Gastroesophageal sphincter (tissue), 4 donors: ENCODE measurements around the gene TLE3. TPM values are rescaled to one million over a fixed set of nuclear protein-coding genes. Genes with fewer than 3 reads are reported as not detected.

Experiments used
- ATAC-seq: fragments of 150-250 bp; one replicate; pipeline ENCODE4 v1.9.1; 2016; ENCODE audit warnings: mild to moderate bottlenecking, moderate library complexity
- H3K27ac ChIP-seq, 4 donors: fragments of 200-600 bp; sonication (generic) in 3 of 4; 1 replicate in 3 of 4; 2 replicates in 1 of 4; pipeline ENCODE4 v1.5.1; 2016 to 2019
- H3K27me3 ChIP-seq: fragments of 200-600 bp; sonication (generic); one replicate; pipeline ENCODE4 v1.5.1; 2019
- H3K36me3 ChIP-seq, 2 donors: fragments of 200-600 bp; sonication (generic); one replicate each; pipeline ENCODE4 v1.5.1; 2019; ENCODE audit warnings: control low read depth in 1 of 2
- H3K4me1 ChIP-seq, 3 donors: fragments of 200-600 bp; sonication (generic); 1 replicate in 2 of 3; 2 replicates in 1 of 3; pipeline ENCODE4 v1.5.1; 2016 to 2019; ENCODE audit warnings: control low read depth in 2 of 3
- H3K4me3 ChIP-seq, 2 donors: fragments of 200-600 bp; sonication (generic); one replicate each; pipeline ENCODE4 v1.5.1; 2019; ENCODE audit warnings: mild to moderate bottlenecking in 1 of 2, moderate library complexity in 1 of 2
- H3K9me3 ChIP-seq, 3 donors: fragments of 200-600 bp; sonication (generic); one replicate each; pipeline ENCODE4 v1.5.1; 2017 to 2019; ENCODE audit warnings: control low read depth in 2 of 3
- CTCF ChIP-seq, 4 experiments: fragments of 200-600 bp in 2 of 4; fragments of 450-650 bp in 2 of 4; sonication (generic) in 1 of 4; IDR thresholded peaks; one replicate each; pipeline ENCODE4 v1.5.1; 2017 to 2019; ENCODE audit warnings: antibody characterized with exemption in 4 of 4, mild to moderate bottlenecking in 2 of 4, moderate library complexity in 2 of 4
- EP300 ChIP-seq: sonication (generic); formaldehyde crosslinking; IDR thresholded peaks from one replicate; pipeline ENCODE4 v1.6.1; 2017; ENCODE audit warnings: antibody characterized with exemption, mild to moderate bottlenecking
- POLR2A ChIP-seq, 2 donors: fragments of 450-650 bp; IDR thresholded peaks; one replicate each; pipeline ENCODE4 v1.6.1; 2017; ENCODE audit warnings: antibody characterized with exemption in 2 of 2, mild to moderate bottlenecking in 2 of 2, moderate library complexity in 1 of 2
- POLR2AphosphoS5 ChIP-seq: sonication (generic); formaldehyde crosslinking; IDR thresholded peaks from one replicate; pipeline ENCODE4 v1.6.1; 2017; ENCODE audit warnings: antibody characterized with exemption
- WGBS, 2 donors: methylation state at CpG; one replicate each; pipeline ENCODE4 v1.1.5; 2018; ENCODE audit warnings: low coverage in 1 of 2; 5-methylcytosine and 5-hydroxymethylcytosine counted together
- total RNA-seq, 4 donors: library from RNA; depleted of rRNA; stranded (reverse); fragments of >200 nt; gene quantifications; one replicate each; pipeline ENCODE4 v1.1.0, GENCODE V29; 2016

Gene TLE3
- total RNA-seq, 4 donors from 2014 or later = 32.4 to 81.6 (median 62.6) TPM

- ATAC-seq = no peak
- H3K36me3 ChIP-seq = peaks cover 0 to 82% of the 10 kb centered on the region in 2 donors
Measured at GRCh38 chr15:70051948-70052633, 45.6 kb downstream of the TLE3 start.

GRCh38 chr15:70050970-70051369 lies 46.7 kb downstream of the TLE3 start:
- TF ChIP-seq POLR2AphosphoS5 = no peak
- no peak for TF ChIP-seq POLR2A (IDR thresholded peaks at IDR 0.05)
- TF ChIP-seq EP300 = no peak
- TF ChIP-seq CTCF (IDR thresholded peaks at IDR 0.05) = no peak
- Histone ChIP-seq H3K4me3 (no peak overlapping the region), H3K27ac (no peak overlapping the region), H3K36me3 (peaks cover 0 to 71% of the 10 kb centered on the region in 2 donors), H3K4me1 (peaks cover 0 to 31% (median 0%) of the 10 kb centered on the region in 3 donors), H3K9me3 (no peaks in the 10 kb centered on the region), H3K27me3 (no peaks in the 10 kb centered on the region)
- ATAC-seq = no peak
- 91 to 100% methylated on average over 2 to 3 of the region's 7 CpGs for WGBS, 2 donors

More at GRCh38 chr15:70051948-70052633, 45.6 kb downstream of the TLE3 start:
- Histone ChIP-seq H3K4me1 (peaks cover 0 to 31% (median 0%) of the 10 kb centered on the region in 3 donors), H3K4me3 (no peak overlapping the region), H3K9me3 (no peaks in the 10 kb centered on the region), H3K27me3 (no peaks in the 10 kb centered on the region), H3K27ac (no peak overlapping the region)
- TF ChIP-seq POLR2AphosphoS5 = no peak
- WGBS, 2 donors = 86% methylated on average over 2 of the region's 9 CpGs; no CpG with 5 or more reads in 1 of the 2 donors

- peaks cover 0 to 31% (median 0%) of the 10 kb centered on the region in 3 donors for H3K4me1 ChIP-seq
- no peaks in the 10 kb centered on the region for H3K9me3 ChIP-seq
- WGBS, 2 donors = 87 to 93% methylated on average over 3 to 8 of the region's 9 CpGs
- H3K4me3 ChIP-seq = no peak overlapping the region
- TF ChIP-seq POLR2A (IDR thresholded peaks at IDR 0.05) (no peak), EP300 (no peak), CTCF (IDR thresholded peaks at IDR 0.05) (no peak)
- no peaks in the 10 kb centered on the region for H3K27me3 ChIP-seq
- peaks cover 0 to 65% of the 10 kb centered on the region in 2 donors for H3K36me3 ChIP-seq
- no peak for ATAC-seq
- H3K27ac ChIP-seq = peak overlapping the region in 1 of 4 donors; percentile 53
Measured at GRCh38 chr15:70050441-70050840, 47.3 kb downstream of the TLE3 start.

GRCh38 chr15:70049701-70050301 lies 47.9 kb downstream of the TLE3 start:
- Histone ChIP-seq H3K36me3 (peaks cover 0 to 59% of the 10 kb centered on the region in 2 donors), H3K9me3 (no peaks in the 10 kb centered on the region), H3K27ac (peak overlapping the region in 2 of 4 donors; percentile 29 to 53), H3K4me3 (no peak overlapping the region), H3K27me3 (no peaks in the 10 kb centered on the region), H3K4me1 (peaks cover 0 to 31% (median 0%) of the 10 kb centered on the region in 3 donors)
- no peak for ATAC-seq
- 59 to 60% methylated on average over 5 to 6 of the region's 22 CpGs for WGBS, 2 donors
- TF ChIP-seq POLR2A (IDR thresholded peaks at IDR 0.05) = no peak
- no peak for TF ChIP-seq POLR2AphosphoS5
- TF ChIP-seq CTCF (IDR thresholded peaks at IDR 0.05) = no peak
- no peak for TF ChIP-seq EP300

- ATAC-seq = no peak
- no peaks in the 10 kb centered on the region for H3K9me3 ChIP-seq
- 81 to 86% methylated on average over 8 to 10 of the region's 11 CpGs for WGBS, 2 donors
- H3K27ac ChIP-seq = peak overlapping the region in 2 of 4 donors; percentile 29 to 53
- peaks cover 0 to 31% (median 0%) of the 10 kb centered on the region in 3 donors for H3K4me1 ChIP-seq
- peaks cover 0 to 49% of the 10 kb centered on the region in 2 donors for H3K36me3 ChIP-seq
- H3K4me3 ChIP-seq = no peak overlapping the region
- H3K27me3 ChIP-seq = no peaks in the 10 kb centered on the region
- no peak for TF ChIP-seq POLR2AphosphoS5
- TF ChIP-seq POLR2A (IDR thresholded peaks at IDR 0.05) = no peak
- no peak for TF ChIP-seq EP300
- no peak for TF ChIP-seq CTCF (IDR thresholded peaks at IDR 0.05)
Measured at GRCh38 chr15:70048578-70049514, 48.9 kb downstream of the TLE3 start.
